HG02571 (cell line): Measurements from ENCODE around the gene MUC20.
"Not testable (repeated sequence)": the region's sequence is repeated elsewhere in the genome, so short reads cannot be mapped to it uniquely, and the experiment has no call there.

Source experiments
- ATAC-seq: cut with Tn5 transposase; IDR thresholded peaks from one replicate; pipeline ENCODE4 v1.9.1; 2021; ENCODE audit warnings: mild to moderate bottlenecking, moderate library complexity; ENCODE audit not compliant: unreplicated experiment

The MUC20 gene

GRCh38 chr3:195728789-195729188, 8.0 kb downstream of the MUC20 start:
- ATAC-seq: not testable (repeated sequence)

DNA sequence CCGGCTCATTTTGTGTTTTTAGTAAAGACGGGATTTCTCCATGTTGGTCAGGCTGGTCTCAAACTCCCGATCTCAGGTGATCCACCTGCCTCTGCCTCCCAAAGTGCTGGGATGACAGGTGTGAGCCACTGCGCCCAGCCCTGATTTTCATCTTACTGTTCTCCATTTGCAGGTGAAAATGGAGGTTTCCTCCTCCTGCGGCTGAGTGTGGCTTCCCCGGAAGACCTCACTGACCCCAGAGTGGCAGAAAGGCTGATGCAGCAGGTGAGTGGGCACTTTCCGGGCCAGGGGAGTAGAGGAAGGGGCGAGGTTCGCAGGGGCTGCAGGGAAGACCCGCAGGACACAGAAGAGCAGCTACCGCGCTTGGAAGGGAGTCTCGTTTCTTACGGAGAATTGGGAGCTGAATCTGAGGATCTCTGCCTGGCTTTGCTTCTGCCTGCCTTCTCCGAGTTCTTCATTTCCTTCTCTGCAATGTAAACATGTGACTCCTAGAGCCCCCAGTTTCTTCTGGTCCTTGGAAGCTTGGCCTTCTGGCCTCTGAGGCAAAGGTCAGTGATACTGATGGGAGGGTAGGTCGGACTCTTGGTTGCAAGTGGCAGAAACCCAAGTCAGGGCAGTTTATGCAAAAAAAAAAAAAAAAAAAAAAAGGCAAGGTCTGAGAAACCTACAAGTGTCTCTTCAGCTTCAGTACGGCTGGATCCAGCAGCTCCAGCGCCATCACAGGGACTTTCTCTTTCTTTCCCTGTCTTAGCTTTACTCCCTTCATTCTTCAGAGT, 8.9 kb downstream of the MUC20 start:
- ATAC-seq: no peak

- no peak for ATAC-seq
Observed at GRCh38 chr3:195731356-195731905, 10.7 kb downstream of the MUC20 start.

- ATAC-seq: no peak
Observed at GRCh38 chr3:195732940-195733339, 12.2 kb downstream of the MUC20 start.

DNA sequence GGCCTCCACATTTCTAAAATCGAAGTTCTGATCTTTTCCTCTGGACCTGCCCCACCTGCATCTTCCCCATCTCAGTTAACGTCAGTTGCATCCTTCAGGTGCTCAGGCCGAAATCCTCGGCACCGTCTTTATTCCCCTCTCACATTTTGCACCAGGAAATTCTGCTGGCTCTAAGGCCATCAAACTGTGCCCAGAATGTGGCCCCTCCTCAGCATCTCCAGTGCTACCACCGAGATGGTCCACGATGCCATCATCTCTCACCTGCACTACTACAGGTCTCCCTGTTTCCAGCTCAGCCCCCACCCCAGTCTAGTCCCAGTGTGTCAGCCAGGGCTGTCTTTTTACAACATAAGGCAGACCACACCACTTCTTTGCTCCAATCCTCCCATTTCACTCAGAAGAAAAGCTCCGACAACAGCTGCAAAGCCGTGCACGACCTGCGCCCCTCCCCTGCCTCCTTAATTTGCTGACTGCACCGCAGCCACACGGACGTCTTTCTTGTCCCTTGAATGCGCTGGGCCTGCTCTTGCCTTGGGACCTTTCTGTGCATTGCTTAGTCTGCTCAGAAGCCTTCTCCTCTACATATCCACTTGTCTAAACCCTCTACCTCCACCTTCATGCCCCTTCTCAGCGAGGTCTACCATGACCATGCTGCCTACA, 14.4 kb downstream of the MUC20 start:
- no peak for ATAC-seq

DNA sequence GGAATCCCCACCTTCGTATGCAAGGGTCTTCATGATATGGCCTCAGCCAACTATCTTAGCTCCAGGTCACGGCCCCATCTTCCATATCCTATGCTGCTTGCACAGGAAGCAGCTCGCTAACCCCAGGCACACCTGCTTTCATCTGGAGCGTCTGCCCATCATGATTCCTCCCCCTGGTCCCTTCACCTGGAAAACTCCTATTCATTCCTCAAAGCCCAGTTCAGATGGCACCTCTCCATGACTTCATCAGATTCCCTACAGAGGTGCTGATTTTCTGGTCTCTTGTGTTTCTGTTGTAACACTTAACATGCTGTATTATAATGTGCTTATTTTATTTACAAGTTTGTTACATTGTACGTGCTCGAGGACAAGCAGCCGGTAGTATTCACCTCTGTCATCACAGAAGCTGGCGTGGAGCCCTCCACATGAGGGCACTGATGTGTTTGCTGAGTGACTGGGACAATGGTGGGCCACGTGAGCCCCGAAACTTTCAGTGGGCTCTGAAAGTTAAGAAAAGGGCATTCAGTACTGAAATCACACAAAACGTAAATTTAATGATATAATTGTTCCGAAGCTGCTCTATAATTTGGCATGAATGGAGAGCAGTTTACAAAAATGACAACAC, 16.2 kb downstream of the MUC20 start:
- ATAC-seq: no peak

GRCh38 chr3:195737782-195738181, 17.0 kb downstream of the MUC20 start:
- not testable (repeated sequence) for ATAC-seq

GRCh38 chr3:195738274-195739044, 17.7 kb downstream of the MUC20 start:
- no peak for ATAC-seq

GRCh38 chr3:195739561-195740111, 18.9 kb downstream of the MUC20 start:
- ATAC-seq: no peak

DNA sequence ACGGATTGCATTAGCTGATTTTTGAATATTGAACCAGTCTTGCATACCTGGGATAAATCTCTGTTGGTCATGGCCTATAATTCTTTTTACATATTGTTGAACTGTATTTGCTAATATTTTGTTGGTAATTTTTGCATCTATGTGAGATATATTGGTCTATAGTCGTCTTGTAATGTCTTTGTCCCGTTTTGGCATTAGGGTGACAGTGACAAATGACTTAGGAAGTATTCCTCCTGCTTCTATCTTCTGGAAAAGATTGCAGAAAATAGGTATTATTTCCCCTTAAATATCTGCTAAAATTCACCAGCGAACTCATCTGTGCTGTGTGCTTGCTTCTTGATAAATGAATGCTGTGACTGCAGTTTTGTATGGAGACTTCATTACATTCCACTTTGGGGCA, 23.7 kb downstream of the MUC20 start:
- ATAC-seq: no peak

DNA sequence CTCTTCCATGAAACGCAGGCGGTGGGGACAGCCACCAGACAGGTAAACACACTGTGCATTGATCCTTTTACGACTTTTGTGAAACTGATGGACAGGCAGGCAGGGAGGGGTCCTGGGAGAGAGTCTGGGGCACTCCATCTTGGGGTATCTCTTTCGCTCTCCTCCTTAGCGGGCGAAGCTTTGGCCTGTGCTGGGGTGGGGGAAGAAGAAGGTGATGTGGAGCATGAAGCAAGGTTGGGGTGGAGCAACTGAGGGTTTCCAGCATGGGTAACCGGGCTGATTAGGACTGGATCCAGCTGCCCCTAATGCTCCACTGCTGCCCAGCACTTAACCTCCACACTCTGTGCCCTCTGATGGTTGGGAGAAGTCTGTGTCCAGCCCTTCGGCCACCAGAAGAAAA, 25.6 kb downstream of the MUC20 start:
- no peak for ATAC-seq

DNA sequence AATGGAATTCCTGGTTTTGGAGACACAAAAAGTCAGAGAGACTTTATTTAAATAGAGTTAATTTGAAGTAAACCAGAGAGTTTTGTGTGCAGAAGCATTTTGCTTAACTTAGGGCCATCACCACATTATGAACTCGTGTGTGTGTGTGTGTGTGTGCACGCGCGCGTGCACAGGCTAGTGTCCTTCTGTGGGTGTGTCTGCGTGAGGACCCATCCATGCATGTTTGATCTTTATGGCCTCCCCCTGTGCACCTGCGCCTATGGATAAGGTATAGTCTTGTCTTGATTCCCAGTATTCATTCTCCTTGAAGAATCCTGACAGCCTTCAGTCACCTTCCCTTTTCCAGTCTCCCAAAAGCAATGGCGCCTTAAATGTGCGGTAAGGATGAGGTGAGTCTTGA, 26.0 kb downstream of the MUC20 start:
- ATAC-seq: no peak

GRCh38 chr3:195748661-195749060, 27.9 kb downstream of the MUC20 start:
- no peak for ATAC-seq

DNA sequence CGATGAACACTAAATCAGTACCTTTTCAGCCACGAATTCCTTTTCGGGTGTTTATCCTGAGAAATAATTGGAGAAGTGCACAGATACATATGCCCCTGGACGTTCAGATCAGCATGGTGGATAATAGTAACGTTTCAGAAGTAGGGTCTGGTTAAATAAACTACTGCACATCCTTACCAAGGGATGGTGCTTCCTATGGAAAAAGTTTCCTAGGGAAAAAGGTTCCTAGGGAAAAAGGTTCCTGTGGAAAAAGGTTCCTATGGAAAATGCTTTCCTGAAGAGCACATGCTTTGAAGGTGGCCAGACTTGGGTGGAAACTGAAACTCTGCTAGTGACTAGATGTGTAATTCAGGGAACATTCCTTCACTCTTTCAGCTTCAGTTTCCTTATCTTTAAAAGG, 28.3 kb downstream of the MUC20 start:
- ATAC-seq: not testable (repeated sequence)

DNA sequence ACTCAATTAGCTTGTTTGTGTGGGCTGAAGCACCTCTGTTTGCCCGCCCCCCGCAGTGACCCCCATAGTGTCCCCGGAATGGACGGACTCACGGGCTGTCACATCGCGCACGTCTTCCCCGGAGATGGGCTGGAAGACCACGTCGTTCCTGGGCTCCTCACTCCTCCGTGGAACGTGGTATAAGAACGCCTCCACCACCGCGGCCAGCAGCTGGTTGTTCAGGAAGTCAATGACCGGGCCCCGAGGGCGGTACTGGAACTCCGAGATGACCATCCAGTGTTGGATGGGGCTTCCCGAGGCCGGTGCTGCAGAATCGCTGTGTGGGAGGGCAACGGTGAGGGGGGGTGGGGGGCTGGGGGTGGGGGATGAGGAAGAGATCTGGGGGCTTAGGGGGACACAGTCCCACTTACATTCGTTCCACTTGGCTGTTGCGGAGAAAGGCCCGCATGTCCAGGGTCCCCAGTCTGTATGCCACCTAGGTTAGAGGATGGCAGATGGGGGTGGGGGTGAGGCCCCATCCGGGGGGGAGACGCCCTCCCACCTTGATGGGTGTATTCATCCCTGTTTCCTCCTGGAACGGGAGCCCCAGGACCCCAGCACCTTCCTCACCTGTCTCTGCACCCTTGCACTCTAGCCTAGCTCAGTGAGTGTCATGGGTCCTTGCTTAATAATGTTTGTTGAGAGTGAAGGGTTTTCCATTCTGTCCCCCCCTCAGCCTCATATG, 30.2 kb downstream of the MUC20 start:
- no peak for ATAC-seq

- ATAC-seq: no peak
Observed at GRCh38 chr3:195751560-195751959, 30.8 kb downstream of the MUC20 start.

- ATAC-seq: no peak
Observed at GRCh38 chr3:195752066-195752465, 31.3 kb downstream of the MUC20 start.

- ATAC-seq: no peak
Observed at GRCh38 chr3:195752546-195753331, 32.0 kb downstream of the MUC20 start.

DNA sequence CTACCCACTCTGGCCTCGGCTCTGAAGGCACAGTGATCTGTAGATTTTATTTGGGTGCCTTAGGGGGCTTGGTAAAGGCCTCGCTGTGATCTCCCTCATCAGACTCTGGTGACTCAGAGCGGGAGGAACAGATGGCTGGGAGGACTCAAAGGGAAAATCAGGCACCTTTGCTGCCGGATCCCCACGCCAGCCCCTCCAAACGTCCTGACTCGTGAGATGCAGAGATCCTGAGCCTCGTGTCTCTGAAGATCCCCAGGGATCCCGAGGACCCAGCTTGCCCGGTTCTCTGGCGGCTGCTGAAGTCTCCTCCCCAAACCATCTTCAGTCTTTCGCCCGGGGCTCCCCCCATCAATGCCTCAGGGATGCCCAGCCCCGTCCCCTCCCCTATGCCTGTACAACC, 32.8 kb downstream of the MUC20 start:
- no peak for ATAC-seq
